ENCODE results near the gene FREM2. TPM values are rescaled to one million over a fixed set of nuclear protein-coding genes. Genes with fewer than 3 reads are reported as not detected.

FREM2 gene
- total RNA-seq, 2 donors from 2014 or later = not detected

DNA sequence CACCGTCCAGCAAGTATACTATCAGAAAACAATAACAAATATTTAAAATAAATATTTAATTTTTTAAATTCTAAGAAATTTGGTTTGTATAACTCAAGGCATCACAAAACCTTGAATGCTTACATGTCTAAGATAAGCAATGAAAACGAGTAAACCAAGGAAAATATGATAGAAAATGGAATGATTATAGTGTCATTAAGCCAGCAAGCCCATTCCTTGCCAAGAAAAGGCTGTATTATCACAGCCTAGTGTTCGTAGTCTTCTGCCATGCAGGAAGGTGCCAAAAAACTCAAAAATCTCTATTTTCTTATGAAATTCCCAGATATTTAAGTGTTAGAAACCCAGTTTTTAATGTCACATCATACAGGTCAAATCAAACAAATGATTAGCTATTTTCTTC lies 167.3 kb downstream of the FREM2 start:
- H3K4me1 Mint-ChIP-seq (ENCODE audit: low read depth in 2 of 2) = no peaks in the 10 kb centered on the region
- H3K27me3 Mint-ChIP-seq = no peaks in the 10 kb centered on the region
- DNase-seq (ENCODE audit: low spot score) (no peak), ATAC-seq (no peak)
- no peak overlapping the region for H3K4me3 Mint-ChIP-seq
- no peak overlapping the region for H3K27ac Mint-ChIP-seq
- peaks cover 2% of the 10 kb centered on the region for H3K9me3 Mint-ChIP-seq
- no peaks in the 10 kb centered on the region for H3K36me3 Mint-ChIP-seq

DNA sequence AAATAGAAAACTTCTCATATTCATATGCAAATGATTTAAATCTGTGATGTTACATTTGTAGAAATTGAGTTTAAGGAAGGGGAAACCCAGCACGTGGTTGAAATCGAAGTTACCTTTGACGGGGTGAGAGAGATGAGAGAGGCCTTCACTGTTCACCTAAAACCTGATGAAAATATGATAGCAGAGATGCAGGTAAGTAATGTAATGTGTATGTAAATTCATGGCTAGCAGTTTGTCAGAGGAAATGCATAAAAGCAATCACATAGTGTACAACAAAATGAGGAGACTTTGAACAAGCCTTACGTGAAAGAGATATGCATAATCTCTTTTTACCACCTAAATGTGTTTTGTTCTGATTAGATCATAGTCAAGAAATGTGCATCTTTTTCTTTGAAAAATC lies 169.2 kb downstream of the FREM2 start:
- no peaks in the 10 kb centered on the region for H3K27me3 Mint-ChIP-seq
- no peak overlapping the region for H3K4me3 Mint-ChIP-seq
- no peaks in the 10 kb centered on the region for H3K9me3 Mint-ChIP-seq
- H3K4me1 Mint-ChIP-seq (ENCODE audit: low read depth in 2 of 2) = no peaks in the 10 kb centered on the region
- DNase-seq (ENCODE audit: low spot score) (no peak), ATAC-seq (no peak)
- no peak overlapping the region for H3K27ac Mint-ChIP-seq
- H3K36me3 Mint-ChIP-seq = no peaks in the 10 kb centered on the region

DNA sequence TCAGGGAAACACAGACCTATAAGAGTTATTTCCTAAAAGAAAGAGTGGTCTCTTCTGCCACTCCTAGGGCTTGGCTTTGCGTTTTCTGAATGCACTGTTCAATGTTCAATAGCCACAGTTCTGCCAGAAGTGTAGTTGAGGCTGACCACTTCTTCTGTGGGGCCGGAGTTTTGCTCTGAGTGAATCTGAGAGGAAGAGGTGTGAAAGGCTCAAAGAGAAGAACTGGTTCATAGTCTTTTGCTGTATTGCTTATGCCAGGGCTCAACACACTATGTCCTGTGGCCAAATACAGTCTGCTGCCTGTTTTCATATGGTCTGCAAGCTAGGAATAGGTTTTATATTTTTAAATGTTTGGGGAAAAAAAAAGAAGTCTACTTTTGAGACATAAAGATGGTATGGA lies 175.6 kb downstream of the FREM2 start:
- no peak overlapping the region for H3K27ac Mint-ChIP-seq

DNA sequence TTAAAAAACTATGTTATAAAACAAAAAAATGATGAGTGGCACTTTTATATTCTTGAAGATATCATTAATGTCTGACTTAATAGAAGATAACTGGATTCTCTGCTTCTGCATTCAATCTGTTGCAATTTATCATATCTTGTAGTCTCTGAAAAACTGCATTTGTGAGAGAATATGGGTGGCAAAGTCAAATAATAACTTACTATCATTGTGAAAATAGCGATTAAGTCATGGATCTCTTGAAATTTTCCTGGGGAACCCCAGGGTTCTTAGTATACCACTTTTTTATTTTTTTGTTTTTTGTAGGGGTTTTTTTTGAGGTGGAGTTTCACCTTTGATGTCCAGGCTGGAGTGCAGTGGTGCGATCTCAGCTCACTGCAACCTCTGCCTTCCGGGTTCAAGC lies 176.7 kb downstream of the FREM2 start:
- ATAC-seq (no peak), DNase-seq (ENCODE audit: low spot score) (no peak)
- no peaks in the 10 kb centered on the region for H3K4me1 Mint-ChIP-seq (ENCODE audit: low read depth in 2 of 2)
- H3K4me3 Mint-ChIP-seq = no peak overlapping the region
- H3K27me3 Mint-ChIP-seq = no peaks in the 10 kb centered on the region
- H3K27ac Mint-ChIP-seq = no peak overlapping the region
- H3K9me3 Mint-ChIP-seq = no peaks in the 10 kb centered on the region
- H3K36me3 Mint-ChIP-seq = no peaks in the 10 kb centered on the region

More for the DNA sequence above, 175.6 kb downstream of the FREM2 start:
- H3K9me3 Mint-ChIP-seq = no peaks in the 10 kb centered on the region
- no peak overlapping the region for H3K4me3 Mint-ChIP-seq
- H3K27me3 Mint-ChIP-seq = no peaks in the 10 kb centered on the region
- no peaks in the 10 kb centered on the region for H3K4me1 Mint-ChIP-seq (ENCODE audit: low read depth in 2 of 2)
- ATAC-seq (no peak), DNase-seq (ENCODE audit: low spot score) (no peak)
- H3K36me3 Mint-ChIP-seq = no peaks in the 10 kb centered on the region

DNA sequence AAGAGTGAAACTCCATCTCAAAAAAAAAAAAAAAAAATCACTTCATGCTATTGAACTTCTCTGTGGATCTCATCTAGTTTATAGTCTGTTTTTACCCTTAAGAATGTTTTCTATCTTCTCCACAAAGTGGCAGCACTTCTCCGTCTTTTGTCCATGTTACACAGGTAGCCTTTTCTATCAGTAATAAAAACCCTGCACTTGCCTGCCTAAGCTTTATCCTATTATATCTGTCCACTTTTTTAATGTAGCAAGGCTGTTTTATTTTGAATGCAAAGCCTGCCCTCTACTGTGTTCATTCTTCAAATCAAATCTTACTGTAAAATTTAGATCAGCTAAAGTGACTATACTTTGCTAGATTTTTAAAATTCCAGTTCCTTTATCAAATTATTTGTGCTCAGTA lies 179.8 kb downstream of the FREM2 start:
- H3K27me3 Mint-ChIP-seq = no peaks in the 10 kb centered on the region
- no peaks in the 10 kb centered on the region for H3K36me3 Mint-ChIP-seq
- H3K4me3 Mint-ChIP-seq = no peak overlapping the region
- no peak overlapping the region for H3K27ac Mint-ChIP-seq
- ATAC-seq (no peak), DNase-seq (ENCODE audit: low spot score) (no peak)
- no peaks in the 10 kb centered on the region for H3K9me3 Mint-ChIP-seq
- no peaks in the 10 kb centered on the region for H3K4me1 Mint-ChIP-seq (ENCODE audit: low read depth in 2 of 2)

DNA sequence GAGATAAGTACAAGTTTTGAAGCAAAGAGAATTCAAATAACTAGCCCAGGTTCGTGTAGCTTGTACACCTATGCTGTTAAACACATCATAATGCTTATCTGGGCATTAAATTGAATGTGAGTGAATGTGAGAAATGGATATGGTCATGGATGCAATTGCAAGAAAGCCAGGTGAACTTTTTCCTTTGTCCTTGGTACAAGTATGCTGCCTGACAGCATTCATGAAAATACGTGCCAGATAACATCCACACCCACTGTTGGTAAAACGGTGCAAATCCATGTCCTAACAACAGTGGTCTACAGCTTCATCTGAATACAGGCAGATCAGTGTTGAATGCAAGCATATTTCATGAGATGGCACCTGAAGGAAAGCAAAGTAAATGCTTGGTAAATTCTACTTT lies 181.5 kb downstream of the FREM2 start:
- ATAC-seq (no peak), DNase-seq (ENCODE audit: low spot score) (no peak)
- H3K9me3 Mint-ChIP-seq = no peaks in the 10 kb centered on the region
- no peak overlapping the region for H3K27ac Mint-ChIP-seq
- H3K27me3 Mint-ChIP-seq = no peaks in the 10 kb centered on the region
- no peaks in the 10 kb centered on the region for H3K36me3 Mint-ChIP-seq
- H3K4me1 Mint-ChIP-seq (ENCODE audit: low read depth in 2 of 2) = no peaks in the 10 kb centered on the region
- H3K4me3 Mint-ChIP-seq = no peak overlapping the region

DNA sequence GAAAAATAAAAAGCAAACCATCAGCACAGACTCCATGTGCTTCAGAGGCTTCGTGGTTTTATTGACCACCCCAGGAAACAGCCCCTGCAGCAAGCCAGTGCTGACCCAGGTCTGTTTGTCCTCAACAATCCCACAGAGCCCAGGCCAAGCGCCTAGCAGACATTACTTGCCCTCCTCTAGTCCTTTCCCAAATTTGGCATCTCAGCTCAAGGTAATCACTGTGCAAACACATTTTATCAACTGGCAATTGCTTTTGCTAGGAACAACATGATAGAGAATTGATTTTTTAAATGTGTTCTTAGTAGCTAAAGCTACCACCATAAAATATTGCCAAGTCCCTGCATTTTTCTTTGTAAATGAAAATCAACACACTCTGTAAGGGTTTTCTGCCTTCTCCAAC lies 182.0 kb downstream of the FREM2 start:
- H3K27me3 Mint-ChIP-seq = no peaks in the 10 kb centered on the region
- DNase-seq (ENCODE audit: low spot score) (no peak), ATAC-seq (no peak)
- no peaks in the 10 kb centered on the region for H3K9me3 Mint-ChIP-seq
- H3K4me1 Mint-ChIP-seq (ENCODE audit: low read depth in 2 of 2) = no peaks in the 10 kb centered on the region
- H3K36me3 Mint-ChIP-seq = no peaks in the 10 kb centered on the region
- H3K27ac Mint-ChIP-seq = no peak overlapping the region
- no peak overlapping the region for H3K4me3 Mint-ChIP-seq

DNA sequence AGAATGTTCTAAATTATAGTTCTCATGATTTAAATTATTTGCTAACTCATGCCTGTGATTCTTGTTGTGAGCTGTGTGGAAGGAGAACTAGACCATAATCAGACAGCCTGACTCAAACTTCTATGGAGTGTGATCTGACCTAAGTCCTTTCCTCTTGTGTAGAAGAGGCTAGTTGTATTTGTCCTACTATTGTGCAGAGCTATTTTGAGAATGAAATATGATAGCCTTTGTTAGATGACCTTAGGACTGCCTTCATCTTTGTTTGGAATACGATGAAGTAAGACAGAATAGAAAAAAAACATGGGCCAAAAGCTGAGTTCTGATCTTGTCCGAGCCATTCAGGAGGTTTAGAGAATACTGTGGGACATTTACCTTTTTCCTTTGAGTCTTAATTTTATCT lies 184.4 kb downstream of the FREM2 start:
- Mint-ChIP-seq H3K4me1 (ENCODE audit: low read depth in 2 of 2) (no peaks in the 10 kb centered on the region), H3K36me3 (no peaks in the 10 kb centered on the region), H3K4me3 (no peak overlapping the region), H3K27me3 (no peaks in the 10 kb centered on the region), H3K27ac (no peak overlapping the region), H3K9me3 (no peaks in the 10 kb centered on the region)
- DNase-seq (ENCODE audit: low spot score) (no peak), ATAC-seq (no peak)

DNA sequence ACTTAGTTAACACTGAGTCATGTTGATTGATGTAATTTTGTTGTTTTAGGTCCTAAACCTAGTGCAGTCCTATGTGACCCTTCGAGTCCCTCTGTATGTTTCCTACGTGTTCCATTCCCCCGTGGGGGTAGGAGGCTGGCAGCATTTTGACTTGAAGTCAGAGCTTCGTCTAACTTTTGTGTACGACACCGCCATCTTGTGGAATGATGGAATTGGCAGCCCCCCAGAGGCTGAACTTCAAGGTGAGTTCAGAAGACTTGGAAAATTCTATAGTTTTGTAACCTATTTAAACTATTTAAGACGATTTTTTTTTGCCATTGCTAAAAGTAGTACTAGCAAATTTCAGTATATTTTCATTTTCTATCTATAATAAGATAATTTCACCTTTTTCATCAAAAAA lies 185.8 kb downstream of the FREM2 start:
- H3K9me3 Mint-ChIP-seq = no peaks in the 10 kb centered on the region
- H3K36me3 Mint-ChIP-seq = no peaks in the 10 kb centered on the region
- H3K4me3 Mint-ChIP-seq = no peak overlapping the region
- H3K27ac Mint-ChIP-seq = no peak overlapping the region
- ATAC-seq (no peak), DNase-seq (ENCODE audit: low spot score) (no peak)
- H3K27me3 Mint-ChIP-seq = peaks cover 0 to 8% of the 10 kb centered on the region in 2 donors
- no peaks in the 10 kb centered on the region for H3K4me1 Mint-ChIP-seq (ENCODE audit: low read depth in 2 of 2)

DNA sequence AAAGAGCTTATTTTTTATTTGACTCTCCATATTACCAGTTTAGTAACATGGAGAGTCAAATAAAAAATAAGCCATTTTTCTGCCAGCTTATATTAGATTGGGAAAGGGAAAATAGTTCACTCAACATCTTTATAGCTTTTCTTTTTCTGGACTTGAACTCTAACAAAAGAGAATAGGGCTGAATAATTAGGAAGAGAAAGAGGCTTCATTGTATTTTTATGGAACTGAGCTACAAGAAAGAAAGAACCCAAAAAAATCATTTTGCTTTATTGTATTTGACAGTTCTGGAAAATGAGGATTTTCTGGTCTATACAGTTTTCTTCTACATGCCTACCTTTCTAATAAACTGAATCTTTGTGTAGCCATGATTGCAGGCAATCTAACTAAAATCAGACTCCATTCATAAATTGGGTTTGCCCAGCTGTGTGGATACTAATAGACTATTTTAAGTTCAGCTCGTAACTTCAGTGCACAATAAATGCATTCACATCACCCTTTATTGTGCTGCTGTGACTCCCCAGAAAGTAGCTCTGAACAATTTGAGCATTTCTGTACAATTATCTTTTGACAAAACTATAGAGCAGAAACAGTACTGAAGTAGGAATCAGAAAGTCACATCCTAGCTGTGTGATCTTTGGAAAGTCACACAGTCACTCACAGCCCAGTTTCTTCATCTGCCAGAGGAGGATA lies 188.5 kb downstream of the FREM2 start:
- no peak overlapping the region for H3K4me3 Mint-ChIP-seq
- no peak for DNase-seq (ENCODE audit: low spot score)
- peaks cover 3% of the 10 kb centered on the region for H3K9me3 Mint-ChIP-seq
- H3K27me3 Mint-ChIP-seq = peaks cover 0 to 8% of the 10 kb centered on the region in 2 donors
- H3K36me3 Mint-ChIP-seq = no peaks in the 10 kb centered on the region
- no peak overlapping the region for H3K27ac Mint-ChIP-seq
- ATAC-seq = no peak
- H3K4me1 Mint-ChIP-seq (ENCODE audit: low read depth in 2 of 2) = no peaks in the 10 kb centered on the region

DNA sequence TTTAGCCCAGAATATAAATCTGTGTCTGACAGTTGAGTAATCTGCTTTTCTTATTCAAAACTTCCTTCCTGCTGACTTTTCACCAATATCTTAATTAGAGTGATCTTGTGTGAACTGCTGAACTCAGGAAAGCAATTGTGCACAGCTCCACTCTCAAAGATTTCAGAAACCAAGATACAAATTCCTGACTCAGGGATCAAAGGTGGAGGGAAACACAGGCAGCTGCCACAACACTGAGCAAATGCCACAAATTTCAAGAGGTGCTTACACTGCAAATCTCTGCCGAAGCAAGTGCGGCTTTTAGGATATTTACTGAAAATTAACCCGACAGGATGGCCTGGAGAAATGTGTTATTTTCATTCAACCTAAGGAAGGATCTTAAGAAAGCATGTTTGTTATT lies 192.4 kb downstream of the FREM2 start:
- Mint-ChIP-seq H3K4me1 (ENCODE audit: low read depth in 2 of 2) (no peaks in the 10 kb centered on the region), H3K36me3 (no peaks in the 10 kb centered on the region), H3K27ac (no peak overlapping the region), H3K4me3 (no peak overlapping the region), H3K27me3 (peaks cover 0 to 8% of the 10 kb centered on the region in 2 donors), H3K9me3 (peaks cover 3% of the 10 kb centered on the region)
- ATAC-seq = no peak
- no peak for DNase-seq (ENCODE audit: low spot score)

DNA sequence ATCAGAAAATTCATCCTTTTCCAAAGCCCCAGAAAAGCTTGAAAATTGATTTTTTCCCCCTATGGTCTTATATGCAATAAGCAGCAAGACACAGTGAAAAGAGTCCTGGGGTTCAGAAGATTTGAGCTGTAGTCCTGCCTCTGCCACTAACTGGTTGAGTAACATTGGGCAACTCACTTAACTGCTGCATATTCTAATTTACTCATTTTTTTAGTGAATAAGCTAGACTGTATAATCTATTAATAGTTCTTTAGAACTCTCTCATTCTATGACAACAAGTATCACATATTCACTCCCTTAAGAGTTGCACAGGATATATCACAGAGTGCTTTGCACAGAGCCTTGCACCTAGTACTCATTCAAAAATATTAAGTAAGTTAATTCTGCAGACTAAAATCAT lies 192.9 kb downstream of the FREM2 start:
- peaks cover 3% of the 10 kb centered on the region for H3K9me3 Mint-ChIP-seq
- peaks cover 0 to 8% of the 10 kb centered on the region in 2 donors for H3K27me3 Mint-ChIP-seq
- H3K27ac Mint-ChIP-seq = no peak overlapping the region
- no peaks in the 10 kb centered on the region for H3K4me1 Mint-ChIP-seq (ENCODE audit: low read depth in 2 of 2)
- no peak for DNase-seq (ENCODE audit: low spot score)
- no peak overlapping the region for H3K4me3 Mint-ChIP-seq
- H3K36me3 Mint-ChIP-seq = no peaks in the 10 kb centered on the region
- ATAC-seq = no peak

DNA sequence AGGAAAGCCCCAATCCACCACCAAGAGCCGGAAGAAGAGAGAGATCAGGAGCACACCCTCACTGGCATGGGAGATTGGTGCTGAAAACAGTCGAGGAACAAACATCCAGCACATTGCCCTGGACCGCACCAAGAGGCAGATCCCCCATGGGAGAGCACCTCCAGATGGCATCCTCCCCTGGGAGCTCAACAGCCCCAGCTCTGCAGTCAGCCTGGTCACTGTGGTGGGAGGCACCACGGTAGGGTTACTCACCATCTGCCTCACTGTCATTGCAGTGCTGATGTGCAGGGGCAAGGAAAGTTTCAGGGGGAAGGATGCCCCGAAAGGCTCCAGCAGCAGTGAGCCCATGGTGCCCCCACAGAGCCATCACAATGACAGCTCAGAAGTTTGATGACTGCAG lies 193.5 kb downstream of the FREM2 start:
- Mint-ChIP-seq H3K27ac (no peak overlapping the region), H3K4me3 (no peak overlapping the region), H3K4me1 (ENCODE audit: low read depth in 2 of 2) (no peaks in the 10 kb centered on the region), H3K9me3 (peaks cover 3% of the 10 kb centered on the region), H3K36me3 (no peaks in the 10 kb centered on the region), H3K27me3 (peaks cover 0 to 8% of the 10 kb centered on the region in 2 donors)
- ATAC-seq (peak in 1 of 2 donors; percentile 36), DNase-seq (ENCODE audit: low spot score) (no peak)

DNA sequence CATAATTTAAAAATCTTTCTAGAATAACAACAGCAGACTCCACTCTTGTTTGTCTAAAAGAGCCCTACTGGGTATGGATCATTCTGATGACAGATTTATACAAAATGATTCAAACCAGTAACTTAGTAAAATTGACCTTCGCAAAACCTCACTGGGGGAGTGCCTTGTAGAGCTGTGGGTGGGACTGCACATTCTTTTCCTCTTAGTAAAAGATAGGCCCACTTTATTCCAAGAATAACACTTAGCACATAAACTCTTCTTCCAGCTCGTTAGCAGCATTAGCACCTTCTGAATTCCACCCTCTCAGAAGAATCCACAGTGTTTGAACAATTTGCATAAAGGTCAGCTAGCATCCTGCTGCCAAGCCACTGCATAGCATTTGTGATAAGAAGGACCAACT lies 196.9 kb downstream of the FREM2 start:
- DNase-seq (ENCODE audit: low spot score) (no peak), ATAC-seq (no peak)
- no peak overlapping the region for H3K27ac Mint-ChIP-seq
- no peaks in the 10 kb centered on the region for H3K4me1 Mint-ChIP-seq (ENCODE audit: low read depth in 2 of 2)
- no peaks in the 10 kb centered on the region for H3K27me3 Mint-ChIP-seq
- H3K9me3 Mint-ChIP-seq = peaks cover 3% of the 10 kb centered on the region
- H3K4me3 Mint-ChIP-seq = no peak overlapping the region
- H3K36me3 Mint-ChIP-seq = no peaks in the 10 kb centered on the region

DNA sequence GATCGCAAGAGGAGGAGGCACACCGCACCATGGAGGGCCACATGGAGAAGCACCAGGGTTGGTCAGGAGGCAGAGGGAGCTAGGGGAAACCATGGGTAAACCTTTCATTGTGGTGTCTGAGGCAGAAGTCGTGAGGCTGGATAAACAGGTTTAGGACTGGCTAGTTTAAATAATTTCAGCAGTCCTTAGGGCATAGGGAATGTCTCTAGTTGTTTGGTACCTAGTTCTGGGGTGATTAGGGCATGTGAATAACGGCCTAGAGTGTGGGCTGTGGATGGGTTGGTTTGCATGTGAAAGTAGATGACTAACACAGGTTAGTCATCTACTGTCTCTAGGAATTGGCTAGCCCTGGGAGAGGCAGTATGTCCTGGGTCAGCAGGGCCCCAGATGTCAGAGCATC lies 201.4 kb downstream of the FREM2 start:
- ATAC-seq (no peak), DNase-seq (ENCODE audit: low spot score) (no peak)
- Mint-ChIP-seq H3K4me3 (no peak overlapping the region), H3K4me1 (ENCODE audit: low read depth in 2 of 2) (no peaks in the 10 kb centered on the region), H3K27ac (no peak overlapping the region), H3K9me3 (no peaks in the 10 kb centered on the region), H3K27me3 (no peaks in the 10 kb centered on the region), H3K36me3 (no peaks in the 10 kb centered on the region)
